Femur (tissue), 1 donor: ENCODE measurements around the gene RBCK1.

Experiments used
- DNase-seq: peaks from one replicate; pipeline ENCODE4 v3.0.0-alpha.2; 2017

The RBCK1 gene

GRCh38 chr20:420166-420620 lies 12.1 kb downstream of the RBCK1 start:
- no peak for DNase-seq

DNA sequence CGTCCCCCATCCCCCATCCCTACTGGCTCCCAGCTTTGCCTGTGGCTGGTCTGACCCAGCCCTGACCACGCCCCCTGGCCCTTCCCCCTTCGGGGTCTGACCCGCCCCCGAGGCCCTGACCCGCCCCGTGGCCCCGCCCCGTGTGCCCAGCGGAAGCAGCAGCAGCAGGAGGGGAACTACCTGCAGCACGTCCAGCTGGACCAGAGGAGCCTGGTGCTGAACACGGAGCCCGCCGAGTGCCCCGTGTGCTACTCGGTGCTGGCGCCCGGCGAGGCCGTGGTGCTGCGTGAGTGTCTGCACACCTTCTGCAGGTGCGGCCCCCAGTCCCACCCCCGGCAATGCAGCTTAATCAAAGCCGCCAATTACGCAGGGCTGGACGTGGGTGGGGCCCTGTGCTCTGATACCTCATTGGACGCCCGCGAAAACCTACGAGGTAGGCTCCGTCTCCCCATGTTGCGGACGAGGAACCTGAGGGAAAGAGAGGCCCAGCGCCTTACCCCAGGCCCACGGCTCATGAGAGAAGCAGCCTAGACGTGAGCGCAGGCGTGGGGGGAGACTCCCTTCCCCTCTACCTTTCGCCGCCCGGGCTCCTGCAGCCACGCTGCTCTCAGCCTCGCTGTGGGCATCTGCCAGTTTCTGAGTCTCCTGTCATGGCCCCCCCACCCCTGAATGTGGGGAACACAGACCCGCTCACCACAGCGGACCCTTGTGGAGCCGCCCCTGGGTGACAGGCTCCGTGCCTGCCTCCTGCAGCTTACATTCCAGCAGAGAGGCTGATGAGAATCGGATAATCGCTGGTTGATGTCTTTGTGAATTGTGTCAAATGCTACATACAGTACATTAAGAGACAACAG lies 12.8 kb downstream of the RBCK1 start:
- no peak for DNase-seq

DNA sequence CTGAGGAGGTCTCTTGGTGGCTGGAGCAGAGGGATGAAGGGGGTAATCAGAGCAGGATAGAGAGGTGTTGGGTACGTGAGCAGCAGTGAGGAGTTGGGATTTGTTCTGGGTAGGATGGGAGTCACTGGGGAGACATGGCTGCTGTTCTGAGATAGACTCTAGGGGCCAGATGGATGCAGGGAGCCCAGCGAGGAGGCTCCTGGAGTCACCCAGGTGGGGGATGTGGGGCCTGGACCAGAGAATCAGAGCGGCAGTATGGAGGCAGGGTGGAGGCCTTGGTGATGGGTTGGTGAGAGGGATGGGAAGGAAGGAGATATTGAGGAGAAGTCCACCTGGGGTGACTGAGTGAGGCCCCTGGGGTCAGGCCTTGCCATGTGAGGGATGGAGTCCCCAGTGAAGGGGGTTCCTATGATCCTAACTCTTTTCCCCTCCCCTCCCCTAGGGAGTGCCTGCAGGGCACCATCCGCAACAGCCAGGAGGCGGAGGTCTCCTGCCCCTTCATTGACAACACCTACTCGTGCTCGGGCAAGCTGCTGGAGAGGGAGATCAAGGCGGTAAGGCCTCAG lies 13.7 kb downstream of the RBCK1 start:
- no peak for DNase-seq

GRCh38 chr20:426566-426965 lies 18.5 kb downstream of the RBCK1 start:
- DNase-seq = no peak

GRCh38 chr20:427401-427800 lies 19.3 kb downstream of the RBCK1 start:
- no peak for DNase-seq

DNA sequence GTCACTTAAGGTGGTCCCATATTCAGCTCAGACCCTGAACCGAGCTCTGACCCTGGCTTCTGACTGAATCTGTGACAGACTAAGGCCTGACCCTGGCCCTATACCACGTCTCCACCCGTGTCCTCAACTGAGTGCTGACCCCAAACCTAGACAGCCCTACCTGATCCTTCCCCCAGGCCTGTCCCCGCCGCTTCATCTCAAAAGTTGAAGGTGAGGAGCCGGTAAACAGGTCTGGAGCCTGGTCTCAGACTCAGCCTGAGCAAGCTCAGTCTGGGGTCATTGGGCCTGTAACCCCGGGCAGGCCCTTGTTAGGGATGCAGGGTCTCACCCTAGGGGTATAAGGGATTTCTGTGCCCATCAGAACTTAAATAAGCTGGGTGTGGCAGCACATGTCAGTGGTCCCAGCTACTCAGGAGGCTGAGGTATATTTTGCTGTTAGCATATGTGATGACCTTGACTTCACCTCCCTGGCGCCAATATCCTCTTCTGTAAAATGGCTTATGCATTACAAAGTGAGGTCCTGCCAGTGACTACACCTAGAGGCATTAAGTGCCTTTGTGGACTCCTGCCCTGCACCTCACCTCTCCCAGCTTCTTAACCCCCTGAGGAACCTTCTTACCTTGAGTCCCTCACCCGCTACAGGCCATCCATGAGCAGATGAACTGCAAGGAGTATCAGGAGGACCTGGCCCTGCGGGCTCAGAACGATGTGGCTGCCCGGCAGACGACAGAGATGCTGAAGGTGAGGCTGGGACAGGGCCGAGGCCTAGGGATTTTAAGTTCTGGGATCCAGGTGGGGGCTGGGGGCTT lies 20.0 kb downstream of the RBCK1 start:
- no peak for DNase-seq

GRCh38 chr20:428658-429200 lies 20.6 kb downstream of the RBCK1 start:
- no peak for DNase-seq

- DNase-seq = no peak
Measured at GRCh38 chr20:430091-430999, 22.2 kb downstream of the RBCK1 start.

- peak; percentile 67 for DNase-seq
Measured at GRCh38 chr20:431012-431904, 23.2 kb downstream of the RBCK1 start.

- no peak for DNase-seq
Measured at GRCh38 chr20:432208-432607, 24.1 kb downstream of the RBCK1 start.

GRCh38 chr20:432677-433299 lies 24.7 kb downstream of the RBCK1 start:
- no peak for DNase-seq

DNA sequence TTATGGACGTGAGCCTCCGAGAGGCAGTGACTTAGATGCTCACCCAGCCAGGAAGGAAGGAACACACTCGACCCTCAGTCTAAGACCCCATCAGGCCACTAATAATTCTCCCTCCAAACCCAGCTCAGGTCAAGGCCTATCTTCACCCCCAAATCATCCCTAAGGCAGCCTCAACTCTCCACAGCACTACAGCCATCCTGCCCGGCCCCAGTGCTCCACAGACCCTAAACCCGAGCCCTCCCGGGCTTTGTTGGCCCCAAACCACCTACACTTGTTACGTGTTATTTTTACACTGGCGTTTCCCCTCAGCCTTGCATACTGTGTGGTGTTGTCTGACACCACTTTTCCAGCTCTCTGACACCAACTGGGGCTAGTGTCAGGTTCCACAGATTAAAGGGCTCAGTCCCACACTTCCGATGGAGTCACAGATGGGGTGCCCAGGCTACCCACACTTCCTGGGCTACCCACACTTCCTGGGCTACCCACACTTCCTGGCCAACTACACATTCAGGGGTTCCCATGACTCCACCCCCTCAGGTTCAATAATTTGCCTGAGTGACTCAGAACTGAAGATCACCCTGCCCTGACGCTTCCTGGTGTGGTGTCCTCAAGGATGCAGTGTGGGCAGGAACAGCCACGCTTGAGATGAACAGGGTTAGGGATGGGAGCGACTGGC lies 25.3 kb downstream of the RBCK1 start:
- DNase-seq = no peak

DNA sequence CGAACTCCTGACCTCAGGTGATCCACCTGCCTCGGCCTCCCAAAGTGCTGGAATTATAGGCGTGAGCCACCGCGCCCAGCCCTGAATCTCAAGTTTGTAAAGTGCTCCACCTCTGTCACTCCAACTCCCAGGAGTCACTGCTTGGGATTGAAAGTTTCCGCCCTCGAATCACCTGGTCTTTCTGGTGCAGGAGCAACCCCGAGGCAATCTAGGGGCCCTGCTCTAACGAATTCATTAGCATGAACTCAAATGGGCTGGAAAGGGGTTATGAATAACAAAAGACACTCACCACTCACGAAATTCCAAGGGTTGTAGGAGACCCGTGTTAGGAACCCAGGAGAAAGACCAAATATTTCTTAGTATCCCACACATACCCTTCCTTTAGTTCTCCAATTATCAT lies 26.1 kb downstream of the RBCK1 start:
- no peak for DNase-seq

DNA sequence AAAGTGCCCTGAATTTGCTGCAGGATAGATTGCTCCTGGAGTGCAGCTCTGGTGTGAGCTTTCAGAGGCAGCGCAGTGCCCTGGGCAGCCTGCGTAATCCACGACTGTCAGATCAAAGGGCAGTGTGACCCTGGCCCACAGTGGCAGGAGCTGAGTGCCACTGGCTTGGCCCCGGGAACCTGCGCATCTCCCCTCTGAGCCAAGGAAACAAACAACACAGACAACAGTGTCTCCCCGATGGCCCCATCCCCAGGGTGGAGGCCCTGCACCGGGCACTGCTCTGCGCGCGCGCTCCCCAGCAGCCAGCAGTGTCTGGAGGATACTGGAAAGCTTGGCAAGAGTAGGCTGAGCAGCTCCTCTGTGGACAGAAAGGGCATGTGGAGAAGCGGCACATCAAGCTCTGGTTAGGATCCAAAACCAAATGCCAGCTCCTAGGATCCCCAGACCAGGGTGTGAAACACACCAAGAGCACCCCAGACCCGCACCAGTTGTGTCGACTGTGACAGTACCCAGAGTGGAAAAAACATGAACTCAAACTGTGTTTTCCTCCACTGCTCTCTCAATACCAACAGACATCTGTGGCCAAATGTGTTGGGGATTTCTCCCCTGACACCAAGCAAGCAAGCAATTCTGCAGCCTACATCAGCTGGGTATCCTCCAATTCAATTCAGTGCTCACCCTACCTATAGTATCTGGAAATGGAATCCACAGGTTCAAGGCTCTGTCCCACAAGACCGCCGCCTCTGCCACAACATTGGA lies 26.7 kb downstream of the RBCK1 start:
- no peak for DNase-seq

- no peak for DNase-seq
Measured at GRCh38 chr20:435558-435957, 27.5 kb downstream of the RBCK1 start.

- no peak for DNase-seq
Measured at GRCh38 chr20:436476-436875, 28.4 kb downstream of the RBCK1 start.

DNA sequence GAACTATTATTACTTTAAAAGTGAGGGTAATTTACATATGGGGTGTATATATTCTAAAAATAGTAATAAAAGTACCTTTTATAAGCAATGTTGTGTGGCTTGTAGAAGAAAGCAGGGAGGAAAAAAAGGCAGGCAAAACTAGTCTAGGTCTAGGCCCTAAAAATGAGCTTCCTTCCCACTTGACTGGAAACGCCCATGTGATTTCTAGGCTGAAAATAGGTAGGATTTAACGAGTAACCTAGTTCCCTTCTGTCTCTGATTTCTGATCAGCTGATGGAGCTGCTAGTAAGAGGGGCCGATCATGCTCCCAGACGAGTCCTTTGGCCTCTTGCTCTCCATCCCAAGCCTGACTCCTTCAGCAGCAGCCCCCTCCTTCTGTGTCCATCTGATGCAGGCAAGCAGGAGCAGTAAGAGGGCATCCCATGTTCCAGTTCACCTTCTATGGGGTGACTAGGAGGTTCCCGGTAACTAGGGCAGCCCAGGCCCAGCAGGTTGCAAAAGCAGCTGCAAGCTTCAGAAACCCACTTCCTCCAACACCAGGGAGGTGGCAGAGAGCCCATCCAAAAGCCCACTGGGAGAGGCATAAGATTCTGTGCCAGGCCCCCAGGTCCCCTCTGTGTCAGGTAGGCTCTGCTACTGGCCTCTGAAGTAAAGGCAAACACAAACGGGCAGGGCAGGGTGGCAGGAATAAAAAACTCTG lies 29.8 kb downstream of the RBCK1 start:
- no peak for DNase-seq

GRCh38 chr20:438571-439469 lies 30.7 kb downstream of the RBCK1 start:
- DNase-seq = no peak
